GM21576 (cell line): Measurements from ENCODE around the gene TRIP4.
A peak's percentile ranks its signal among the peaks of the same experiment; 100 is the strongest.
"Not testable (repeated sequence)": the region's sequence is repeated elsewhere in the genome, so short reads cannot be mapped to it uniquely, and the experiment has no call there.

ENCODE experiments used
- ATAC-seq: cut with Tn5 transposase; IDR thresholded peaks from one replicate; pipeline ENCODE4 v1.9.1; 2021; ENCODE audit warnings: mild to moderate bottlenecking, moderate library complexity; ENCODE audit not compliant: unreplicated experiment

Gene TRIP4

DNA sequence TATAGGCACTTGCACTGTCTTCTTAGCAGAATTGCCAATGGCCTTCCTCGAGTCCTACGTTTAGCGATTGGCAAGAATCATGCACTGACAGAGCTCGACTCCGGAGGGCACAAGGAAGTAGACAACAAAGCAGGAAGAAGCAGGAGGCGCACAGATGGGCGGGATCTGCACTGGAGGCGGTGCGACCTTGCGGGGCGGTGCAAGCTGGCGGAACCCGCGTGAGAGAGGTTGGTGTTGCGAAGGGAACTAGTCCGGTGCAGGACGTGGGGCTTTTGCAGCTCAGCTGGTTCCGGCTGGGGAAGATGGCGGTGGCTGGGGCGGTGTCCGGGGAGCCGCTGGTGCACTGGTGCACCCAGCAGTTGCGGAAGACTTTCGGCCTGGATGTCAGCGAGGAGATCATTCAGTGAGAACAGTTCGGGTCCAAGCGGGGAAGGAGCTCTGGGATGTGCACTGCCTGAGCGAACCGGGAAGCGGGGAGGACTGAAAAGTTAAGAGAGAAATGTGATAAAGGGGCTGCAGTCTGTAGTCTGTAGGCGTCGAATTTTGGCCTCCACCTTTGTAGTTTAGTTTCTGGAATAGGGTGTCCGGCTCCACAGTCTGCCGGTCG lies at the start of gene TRIP4:
TRIP4 (plus strand) TSS at position 275 of the 607 bp plus-strand sequence; CDS start at position 303, 28 bp downstream.
- peak; percentile 95 for ATAC-seq

DNA sequence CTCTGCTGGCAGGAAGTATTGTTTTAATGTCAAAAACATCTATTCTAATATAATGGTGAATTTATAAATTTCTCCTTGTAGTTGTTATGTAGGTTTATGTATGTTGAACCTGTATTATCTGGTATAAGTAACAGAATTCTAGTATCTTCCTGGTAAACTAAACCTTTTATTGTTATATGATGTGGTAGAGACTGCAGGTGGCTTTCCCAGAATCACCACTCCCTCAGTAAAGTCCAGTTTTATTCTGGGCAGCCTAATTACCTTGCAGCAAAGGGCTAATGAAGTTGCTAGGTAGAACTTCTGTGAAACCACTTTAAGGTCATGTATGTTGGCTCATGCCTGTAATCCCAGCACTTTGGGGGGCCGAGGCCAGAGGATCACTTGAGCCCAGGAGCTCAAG lies 47.3 kb upstream of the TRIP4 start:
- ATAC-seq, result no peak

DNA sequence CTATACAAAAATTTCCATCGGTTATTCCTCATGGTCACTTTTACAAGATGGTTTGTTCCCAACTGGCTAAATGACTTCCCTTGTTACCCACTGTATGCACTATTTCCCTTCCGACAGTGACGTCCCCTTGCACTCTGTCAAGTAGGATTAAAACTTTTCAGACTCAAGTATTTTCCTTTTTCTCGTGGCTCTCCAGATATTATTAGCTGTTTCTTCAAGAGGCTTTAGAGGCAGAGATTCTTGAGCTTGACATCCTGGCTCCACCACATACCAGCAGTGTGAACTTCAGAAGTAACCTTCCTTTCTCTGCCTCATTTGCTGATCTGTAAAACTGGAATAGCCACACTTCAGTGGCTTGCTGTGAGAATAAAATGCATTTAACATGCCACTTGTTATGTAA lies 45.7 kb upstream of the TRIP4 start:
- no peak for ATAC-seq

DNA sequence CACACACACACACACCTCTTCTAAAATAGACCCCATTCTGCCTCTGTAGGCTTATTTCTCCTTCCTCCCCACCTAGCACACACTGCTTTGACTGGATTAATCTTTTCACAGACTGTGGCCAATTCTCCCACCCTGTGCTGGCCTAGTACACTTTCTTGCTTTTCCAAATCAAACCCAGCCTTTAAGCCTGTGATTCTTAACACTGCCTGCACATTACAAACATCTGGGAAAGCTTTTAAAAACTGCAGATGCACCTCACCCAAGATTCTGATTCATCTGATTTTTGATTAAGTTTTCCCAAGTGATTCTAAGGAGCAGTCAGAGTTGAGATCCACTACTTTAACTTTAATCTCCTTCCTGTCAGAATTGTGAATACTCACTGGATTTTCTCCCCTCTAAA lies 44.4 kb upstream of the TRIP4 start:
- ATAC-seq, result no peak

DNA sequence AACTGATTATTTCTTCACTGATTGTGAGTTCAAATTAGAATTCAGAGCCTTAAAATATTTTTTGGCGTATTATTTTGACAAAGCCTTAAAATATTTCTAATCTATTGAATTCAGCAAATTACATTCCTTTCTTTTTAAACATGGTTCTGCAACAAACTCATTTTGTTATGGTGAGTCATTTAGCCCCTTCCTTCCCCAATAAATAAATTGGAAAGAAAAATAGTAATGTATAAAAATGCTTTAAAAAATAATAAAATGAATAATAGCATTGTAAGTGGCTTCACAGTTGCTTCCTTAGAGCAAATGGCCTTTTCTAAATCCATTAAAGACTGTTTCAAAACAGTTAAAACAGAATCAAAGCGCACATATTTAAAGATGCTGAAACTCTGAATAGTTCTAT lies 43.8 kb upstream of the TRIP4 start:
- ATAC-seq, result no peak

DNA sequence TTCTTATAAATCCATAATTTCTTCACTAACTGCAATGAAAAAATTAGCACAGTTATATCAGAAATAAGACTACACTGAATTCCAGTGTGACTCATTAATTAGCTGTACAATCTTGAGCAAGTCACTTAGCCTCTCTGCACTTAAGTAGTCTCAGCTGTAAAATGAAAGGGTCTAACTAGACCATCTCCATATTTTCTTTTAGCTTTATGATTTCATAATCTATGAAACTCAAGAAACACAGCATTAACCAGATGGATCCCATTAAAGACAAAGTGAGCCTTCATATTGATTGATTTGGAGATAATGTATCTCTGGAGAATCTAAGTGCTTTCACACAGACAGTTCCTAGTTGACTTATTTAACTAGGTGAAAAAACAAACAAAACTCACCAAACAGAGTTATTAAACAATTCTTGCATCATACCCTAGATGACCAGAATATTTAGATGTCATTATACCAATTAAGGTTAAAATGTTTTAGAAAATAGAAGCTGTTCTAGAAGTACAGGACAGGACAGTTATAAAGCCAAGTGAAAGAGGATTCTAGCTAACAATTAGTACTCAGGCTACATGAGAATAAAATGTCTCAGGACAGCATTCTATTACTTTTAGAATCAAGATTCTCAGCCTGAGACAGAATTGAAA lies 42.9 kb upstream of the TRIP4 start:
- no peak for ATAC-seq

DNA sequence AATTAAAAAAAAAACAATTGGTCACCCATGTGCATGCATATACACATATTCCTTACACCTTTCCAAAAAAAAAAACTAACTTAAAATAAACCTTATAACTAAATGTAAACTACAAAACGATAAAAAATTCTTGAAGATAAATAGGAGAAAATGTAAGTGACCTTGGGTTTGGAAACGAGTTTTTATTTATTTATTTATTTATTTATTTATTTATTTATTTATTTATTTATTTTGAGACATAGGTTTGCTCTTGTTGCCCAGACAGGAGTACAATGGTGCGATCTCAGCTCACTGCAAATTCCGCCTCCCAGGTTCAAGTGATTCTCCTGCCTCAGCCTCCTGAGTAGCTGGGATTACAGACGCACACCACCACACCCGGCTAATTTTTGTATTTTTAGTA lies 41.4 kb upstream of the TRIP4 start:
- ATAC-seq, result not testable (repeated sequence)

DNA sequence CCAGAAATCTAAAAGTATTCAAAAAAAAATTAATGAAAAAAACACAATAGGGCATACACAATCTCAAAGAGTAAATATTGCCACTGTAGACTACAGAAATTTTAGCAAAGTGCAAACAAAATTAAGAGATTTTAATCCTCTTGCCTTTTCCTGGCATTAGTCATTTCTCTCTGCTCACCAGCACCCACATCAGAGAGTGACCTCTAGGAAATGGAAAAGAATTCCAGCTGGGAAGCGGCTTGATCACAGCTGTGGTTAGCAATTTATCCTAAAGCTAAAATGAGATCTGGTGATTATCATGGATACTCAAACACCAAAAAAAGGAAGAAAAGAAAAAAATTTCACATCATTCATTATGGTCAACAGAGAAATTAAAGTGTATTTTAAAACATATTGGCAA lies 39.2 kb upstream of the TRIP4 start:
- ATAC-seq, result no peak

DNA sequence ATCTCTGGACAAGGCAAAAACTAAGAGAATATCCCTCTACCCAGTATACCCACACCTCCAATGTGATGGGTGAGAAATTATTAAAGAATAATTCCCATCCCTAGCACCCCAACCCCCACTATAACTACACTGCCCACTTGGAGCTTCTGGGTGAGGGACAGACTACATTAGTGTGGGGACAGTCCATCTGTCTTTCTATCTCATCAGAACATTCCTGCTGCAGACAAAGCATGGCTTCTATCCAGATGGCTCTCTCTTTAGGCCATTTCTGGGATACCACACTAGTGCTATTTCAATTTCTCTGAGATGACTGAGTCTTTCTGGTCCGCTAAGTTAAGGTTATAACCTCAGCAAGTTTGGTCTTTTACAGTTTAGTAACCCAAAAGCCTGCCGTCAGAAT lies 38.3 kb upstream of the TRIP4 start:
- ATAC-seq, result no peak

DNA sequence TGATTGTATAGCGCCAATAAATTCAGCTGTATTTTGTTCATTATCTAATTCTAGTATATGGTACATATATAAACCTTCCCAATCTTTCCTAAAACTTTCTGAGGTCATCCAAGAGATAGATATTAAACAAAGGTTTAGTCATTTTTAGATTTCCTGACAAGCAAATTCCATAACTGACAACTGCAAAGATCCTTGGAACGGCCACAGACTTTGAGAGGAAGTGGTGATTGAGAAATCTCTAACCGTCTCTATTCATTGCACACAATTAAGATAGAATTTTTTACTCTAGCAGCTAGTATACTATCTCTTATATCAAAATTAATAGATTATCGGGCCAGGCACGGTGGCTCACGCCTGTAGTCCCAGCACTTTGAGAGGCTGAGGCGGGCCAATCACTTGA lies 36.4 kb upstream of the TRIP4 start:
- ATAC-seq, result no peak

DNA sequence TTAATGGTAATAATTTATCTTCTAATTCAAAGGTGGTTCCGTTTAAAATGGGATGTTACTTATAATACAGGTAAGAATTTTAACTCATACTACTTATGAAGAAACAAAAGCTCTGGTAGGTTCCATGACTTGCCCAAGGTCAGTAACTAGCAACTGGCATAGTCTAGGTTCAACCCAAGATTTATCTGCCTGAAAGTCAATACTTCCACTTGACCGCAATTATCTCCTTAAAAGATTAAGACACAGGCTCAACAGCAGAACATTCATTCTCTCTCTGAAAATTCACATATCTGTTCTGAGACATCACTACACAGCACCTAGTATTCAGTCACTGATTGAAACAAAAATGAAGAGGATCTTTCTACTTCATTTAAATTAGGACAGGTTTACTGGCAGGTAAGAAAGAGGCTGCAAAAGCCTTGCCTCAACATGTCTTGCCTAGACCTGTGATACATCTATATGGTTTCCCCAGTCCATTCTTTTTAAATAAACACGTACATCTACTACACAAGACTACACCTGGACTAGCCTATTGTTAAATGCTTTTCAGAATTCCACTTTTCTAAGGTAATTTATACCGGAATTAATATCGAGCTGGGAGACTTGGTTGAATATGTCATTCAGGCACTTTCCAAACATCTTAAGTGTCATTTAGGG lies 32.8 kb upstream of the TRIP4 start:
- ATAC-seq, result no peak

DNA sequence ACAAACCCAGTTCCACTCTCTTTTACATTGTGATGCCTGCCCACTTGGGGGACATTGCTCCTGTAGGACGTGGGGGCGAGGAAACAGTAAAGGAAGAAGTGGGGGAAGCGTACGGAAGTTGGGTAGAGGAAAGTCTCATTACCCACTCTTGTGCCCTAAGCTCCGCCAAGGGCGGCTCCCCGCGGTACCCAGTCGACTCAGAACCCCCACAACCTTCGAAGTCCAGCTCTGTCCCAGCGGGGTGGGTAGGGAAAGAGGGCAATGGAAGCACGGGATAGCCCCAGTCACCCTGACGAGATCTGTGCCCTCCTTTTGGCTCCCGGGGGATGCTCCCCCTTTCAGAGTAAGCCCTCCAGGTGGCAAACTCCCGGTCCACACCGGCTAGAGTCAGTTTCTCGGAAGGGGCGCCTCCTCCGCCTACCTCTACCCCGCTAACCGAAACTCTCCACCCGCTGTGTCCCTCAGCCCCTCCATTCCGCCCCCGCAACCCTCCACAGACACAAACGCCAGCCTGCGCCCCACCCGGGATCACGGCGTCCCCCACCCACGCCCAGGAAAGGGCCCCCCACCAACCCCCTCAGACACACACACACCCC lies 32.2 kb upstream of the TRIP4 start:
- ATAC-seq, result peak; percentile 13

DNA sequence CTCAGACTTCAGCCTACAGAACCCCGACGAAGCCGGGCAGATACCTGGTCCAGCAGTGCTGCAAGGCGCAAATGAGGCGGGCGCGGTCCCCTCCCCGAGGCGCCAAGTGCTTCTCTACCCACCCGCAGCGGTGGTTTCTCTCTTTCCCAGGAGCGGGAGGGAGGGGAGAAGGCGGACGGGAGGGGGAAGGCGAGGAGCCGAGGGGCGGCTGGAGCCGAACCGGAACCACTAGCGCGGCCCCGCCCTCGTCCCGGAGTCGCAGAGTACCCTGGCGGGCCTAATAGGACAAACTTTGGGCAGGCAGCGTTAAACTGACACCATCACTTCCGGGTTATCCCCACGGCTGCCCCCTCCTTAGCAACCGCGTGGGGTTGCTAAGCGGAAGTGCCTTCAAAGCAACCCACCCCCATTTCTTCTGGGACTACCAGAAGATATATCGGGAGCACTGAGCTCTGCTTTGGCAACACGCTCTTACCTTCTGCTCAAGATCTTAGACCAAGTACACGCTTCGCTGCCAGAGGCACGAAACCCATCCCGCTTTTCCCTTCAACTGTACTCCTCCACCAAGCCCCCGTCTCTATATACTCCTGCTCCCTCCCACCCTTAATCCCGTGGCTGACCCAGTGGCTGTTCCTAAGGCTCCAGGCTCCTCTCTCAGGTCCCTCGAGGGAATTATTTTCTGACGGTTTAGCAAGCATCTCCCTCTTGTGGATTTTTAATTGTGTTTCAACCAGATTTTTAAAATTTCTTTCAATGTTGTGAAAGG lies 31.5 kb upstream of the TRIP4 start, which contains the start of gene CSNK1G1:
CSNK1G1 (minus strand) TSS at position 230 of the 766 bp plus-strand sequence. CDS start 55,674 bp downstream, outside the sequence.
- peak; percentile 89 for ATAC-seq

DNA sequence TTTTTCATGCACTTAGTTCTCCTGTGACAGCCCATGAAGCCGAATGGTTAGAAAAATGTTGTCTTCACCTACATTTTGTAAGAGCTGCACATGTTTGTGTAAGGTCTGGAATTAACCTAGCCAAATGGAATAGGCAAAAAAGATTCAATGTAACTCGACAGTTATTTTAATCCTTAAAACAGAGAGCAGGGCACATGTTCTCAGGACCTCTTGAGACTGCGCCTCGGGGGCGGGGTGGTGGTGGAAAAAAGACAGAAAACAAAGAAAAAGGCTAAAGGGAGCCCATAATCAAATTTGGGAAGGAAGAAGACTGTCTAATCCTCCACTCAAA lies 31.0 kb upstream of the TRIP4 start:
- ATAC-seq, result no peak

DNA sequence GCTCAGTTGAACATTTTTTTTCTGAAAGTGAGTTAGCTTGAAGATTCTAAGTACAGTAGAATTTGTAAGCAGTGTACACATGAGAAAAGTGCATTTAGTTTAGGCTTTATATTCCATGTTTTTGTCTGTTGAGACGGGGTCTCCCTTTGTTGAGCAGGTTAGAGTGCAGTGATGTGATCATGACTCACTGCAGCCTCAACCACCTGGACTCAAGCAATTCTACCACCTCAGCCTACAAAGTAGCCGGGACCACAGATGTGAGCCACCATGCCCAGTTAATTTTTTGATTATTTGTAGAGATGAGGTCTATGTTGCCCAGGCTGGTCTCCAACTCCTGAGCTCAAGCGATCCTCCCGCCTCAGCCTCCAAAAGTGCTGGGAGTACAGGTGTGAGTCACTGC lies 26.4 kb upstream of the TRIP4 start:
- ATAC-seq, result no peak

DNA sequence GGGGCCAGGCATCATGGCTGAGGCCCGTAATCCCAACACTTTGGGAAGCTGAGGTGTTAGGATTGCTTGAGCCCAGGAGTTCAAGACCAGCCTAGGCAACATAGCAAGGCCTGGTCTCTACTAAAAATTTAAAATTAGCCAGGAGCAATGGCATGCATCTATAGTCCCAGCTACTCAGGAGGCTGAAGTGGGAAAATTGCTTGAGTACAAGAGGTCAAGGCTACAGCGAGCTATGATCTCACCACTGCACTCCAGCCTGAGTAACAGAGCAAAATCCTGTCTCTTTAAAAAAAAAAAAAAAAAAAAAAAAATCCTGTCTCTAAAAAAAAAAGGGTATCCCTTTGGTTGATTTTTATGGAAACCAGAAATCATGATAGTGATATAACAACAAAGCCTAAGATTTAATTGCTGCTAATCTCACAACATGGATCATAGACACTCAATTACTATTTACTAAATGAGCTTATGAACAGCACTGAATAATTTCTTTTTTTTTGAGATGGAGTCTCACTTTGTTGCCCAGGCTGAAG lies 18.5 kb upstream of the TRIP4 start:
- ATAC-seq, result no peak

DNA sequence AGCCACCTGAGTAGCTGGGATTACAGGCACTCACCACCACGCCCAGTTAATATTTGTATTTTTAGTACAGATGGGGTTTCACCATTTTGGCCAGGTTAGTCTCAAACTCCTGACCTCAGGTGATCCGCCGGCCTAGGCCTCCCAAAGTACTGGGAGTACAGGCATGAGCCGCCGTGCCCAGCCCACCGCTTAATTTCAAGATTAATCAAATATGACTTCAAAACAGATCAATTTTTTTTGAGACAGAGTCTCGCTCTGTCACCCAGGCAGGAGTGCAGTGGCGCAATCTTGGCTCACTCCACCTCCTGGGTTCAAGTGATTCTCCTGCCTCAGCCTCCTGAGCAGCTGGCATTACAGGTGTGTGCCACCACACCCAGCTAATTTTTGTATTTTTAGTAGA lies 16.3 kb upstream of the TRIP4 start:
- not testable (repeated sequence) for ATAC-seq

DNA sequence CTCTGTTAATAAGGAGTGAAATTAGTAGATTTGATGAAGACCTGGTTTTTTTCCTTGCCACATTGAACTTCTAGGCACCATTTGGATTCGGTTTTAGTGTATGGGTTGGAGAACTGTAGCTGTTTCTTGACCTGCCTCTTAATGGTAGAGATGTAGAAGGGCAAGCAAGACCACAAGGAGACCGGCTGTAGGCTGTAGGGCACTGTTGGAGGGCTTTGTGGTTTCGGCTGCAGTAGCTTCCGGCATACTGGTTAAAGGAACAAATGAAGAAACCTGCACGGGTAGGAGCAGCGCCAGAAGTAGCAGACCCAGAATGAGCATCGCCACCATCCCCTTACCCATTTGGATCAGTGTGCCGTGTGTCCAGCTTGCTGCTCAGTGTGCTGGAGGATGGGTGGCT lies 14.3 kb upstream of the TRIP4 start:
- ATAC-seq, result no peak

DNA sequence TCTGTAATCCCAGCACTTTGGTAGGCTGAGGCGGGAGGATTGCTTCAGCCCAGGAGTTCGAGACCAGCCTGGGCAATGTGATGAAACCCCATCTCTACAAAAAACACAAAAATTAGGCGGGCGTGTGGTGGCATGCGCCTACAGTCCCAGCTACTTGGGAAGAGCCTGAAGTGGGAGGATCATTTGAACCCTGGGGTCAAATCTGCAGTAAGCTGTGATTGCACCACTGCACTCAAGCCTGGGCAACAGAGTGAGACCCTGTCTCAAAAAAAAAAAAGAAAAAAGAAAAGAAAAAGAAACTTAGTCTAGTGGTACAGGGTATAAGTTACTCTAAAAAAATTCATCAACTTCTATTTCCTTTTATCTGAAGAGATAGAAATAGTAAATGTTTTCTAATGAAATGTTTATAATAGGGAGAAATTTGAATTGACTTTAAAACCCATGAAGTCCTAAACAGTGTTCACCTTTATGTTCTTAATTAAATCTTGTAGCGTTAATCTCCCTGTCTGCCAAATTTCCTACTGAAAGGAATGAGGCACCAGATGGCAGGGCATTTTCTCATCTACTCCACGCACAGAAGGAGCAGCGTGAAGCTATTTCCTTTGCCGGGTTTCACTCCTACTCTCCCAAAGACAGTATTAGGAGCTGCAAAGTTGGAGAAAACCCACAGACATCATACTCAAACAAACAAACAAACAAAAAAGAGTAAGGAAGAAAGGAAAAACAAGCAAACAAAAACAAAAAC lies 8.2 kb upstream of the TRIP4 start:
- no peak for ATAC-seq

DNA sequence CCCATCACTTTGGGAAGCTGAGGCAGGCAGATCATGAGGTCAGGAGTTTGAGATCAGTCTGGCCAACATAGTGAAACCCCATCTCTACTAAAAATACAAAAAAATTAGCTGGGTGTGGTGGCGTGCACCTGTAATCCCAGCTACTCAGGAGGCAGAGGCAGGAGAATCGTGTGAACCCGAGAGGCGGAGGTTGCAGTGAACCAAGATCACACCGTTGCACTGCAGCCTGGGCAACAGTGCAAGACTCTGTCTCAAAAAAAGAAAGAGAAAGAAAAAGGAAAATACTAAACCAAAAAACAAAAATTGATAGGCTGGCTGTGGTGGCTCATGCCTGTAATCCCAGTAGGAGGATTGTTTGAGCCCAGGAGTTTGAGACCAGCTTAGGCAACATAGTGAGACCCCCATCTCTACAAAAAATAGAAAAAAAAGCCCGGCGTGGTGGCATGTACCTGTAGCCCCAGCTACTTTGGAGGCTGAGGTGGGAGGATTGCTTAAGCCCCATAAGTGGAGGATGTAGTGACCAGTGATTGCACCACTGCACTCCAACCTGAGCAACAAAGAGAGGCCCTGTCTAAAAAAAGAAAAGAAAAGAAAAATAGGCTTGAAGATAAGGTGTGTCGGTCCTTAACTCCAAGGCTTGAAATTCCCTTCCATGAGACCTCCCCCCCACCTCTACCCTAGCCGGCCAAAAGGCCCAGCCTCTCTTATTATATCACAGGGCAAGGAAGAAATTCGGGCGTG lies 7.3 kb upstream of the TRIP4 start:
- not testable (repeated sequence) for ATAC-seq
